ENCODE measurements around the gene C9orf72. TPM values are rescaled to one million over a fixed set of nuclear protein-coding genes. Genes with fewer than 3 reads are reported as not detected.

The C9orf72 gene
- total and polyA plus RNA-seq, 7 donors, result 6.4 to 28.0 (median 21.0) TPM

DNA sequence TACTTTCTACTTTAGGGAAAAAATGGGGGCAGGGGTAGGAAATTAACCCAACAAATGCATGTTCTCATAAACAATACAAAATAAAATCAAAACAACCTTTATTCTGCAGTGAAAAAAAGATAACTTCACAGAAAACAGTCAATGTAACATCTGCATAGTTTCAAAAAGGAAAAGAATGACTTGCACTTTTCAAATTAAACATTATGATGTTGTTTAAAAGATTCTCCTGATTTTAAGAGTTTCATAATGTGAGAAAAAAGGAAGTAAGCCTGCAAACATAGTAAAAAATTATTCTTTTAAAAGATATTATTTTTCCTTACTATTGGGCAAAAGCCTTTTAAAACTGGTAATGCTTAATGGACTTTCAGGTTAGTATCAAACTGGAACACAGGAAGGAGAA, 7.6 kb downstream of the C9orf72 start:
- Histone ChIP-seq H3K27ac (peak overlapping the region in 1 of 4 donors; percentile 53), H3K36me3 (peaks cover 0 to 52% (median 7%) of the 10 kb centered on the region in 4 donors), H3K4me3 (no peak overlapping the region), H3K4me1 (peaks cover 0 to 10% (median 4%) of the 10 kb centered on the region in 4 donors), H3K27me3 (no peaks in the 10 kb centered on the region), H3K9me3 (no peaks in the 10 kb centered on the region)
- intact Hi-C loops (cut with DNase I), result no loop called here
- DNase-seq, result no peak
- TF ChIP-seq EP300 (IDR thresholded peaks at IDR 0.05) (no peak), POLR2A (IDR thresholded peaks at IDR 0.05) (no peak), POLR2AphosphoS5 (IDR thresholded peaks at IDR 0.05) (no peak)
- TF ChIP-seq, protein P1, sequence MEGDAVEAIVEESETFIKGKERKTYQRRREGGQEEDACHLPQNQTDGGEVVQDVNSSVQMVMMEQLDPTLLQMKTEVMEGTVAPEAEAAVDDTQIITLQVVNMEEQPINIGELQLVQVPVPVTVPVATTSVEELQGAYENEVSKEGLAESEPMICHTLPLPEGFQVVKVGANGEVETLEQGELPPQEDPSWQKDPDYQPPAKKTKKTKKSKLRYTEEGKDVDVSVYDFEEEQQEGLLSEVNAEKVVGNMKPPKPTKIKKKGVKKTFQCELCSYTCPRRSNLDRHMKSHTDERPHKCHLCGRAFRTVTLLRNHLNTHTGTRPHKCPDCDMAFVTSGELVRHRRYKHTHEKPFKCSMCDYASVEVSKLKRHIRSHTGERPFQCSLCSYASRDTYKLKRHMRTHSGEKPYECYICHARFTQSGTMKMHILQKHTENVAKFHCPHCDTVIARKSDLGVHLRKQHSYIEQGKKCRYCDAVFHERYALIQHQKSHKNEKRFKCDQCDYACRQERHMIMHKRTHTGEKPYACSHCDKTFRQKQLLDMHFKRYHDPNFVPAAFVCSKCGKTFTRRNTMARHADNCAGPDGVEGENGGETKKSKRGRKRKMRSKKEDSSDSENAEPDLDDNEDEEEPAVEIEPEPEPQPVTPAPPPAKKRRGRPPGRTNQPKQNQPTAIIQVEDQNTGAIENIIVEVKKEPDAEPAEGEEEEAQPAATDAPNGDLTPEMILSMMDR (IDR thresholded peaks at IDR 0.05), result no peak

DNA sequence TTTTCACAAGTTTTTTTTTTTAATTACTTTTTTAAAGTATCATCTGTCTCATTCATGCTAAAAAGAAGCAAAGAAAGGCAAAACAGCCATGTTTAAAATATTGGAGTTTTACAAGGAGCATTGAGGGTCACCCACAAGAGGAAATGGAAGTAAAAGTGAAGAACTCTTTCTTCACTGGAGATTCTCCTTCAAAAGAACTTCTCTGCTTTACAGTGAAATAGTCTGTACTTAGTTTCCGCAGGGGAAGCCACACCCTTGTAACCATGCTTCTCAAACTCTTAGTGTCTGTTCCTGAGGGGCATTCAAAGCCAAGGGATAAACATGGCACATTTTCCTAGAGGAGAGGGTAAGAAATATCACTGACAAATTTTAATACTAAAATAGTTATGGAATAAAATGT, 8.6 kb downstream of the C9orf72 start:
- 69 to 97% methylated on average over 1 of the region's 1 CpG for WGBS, 2 donors

DNA sequence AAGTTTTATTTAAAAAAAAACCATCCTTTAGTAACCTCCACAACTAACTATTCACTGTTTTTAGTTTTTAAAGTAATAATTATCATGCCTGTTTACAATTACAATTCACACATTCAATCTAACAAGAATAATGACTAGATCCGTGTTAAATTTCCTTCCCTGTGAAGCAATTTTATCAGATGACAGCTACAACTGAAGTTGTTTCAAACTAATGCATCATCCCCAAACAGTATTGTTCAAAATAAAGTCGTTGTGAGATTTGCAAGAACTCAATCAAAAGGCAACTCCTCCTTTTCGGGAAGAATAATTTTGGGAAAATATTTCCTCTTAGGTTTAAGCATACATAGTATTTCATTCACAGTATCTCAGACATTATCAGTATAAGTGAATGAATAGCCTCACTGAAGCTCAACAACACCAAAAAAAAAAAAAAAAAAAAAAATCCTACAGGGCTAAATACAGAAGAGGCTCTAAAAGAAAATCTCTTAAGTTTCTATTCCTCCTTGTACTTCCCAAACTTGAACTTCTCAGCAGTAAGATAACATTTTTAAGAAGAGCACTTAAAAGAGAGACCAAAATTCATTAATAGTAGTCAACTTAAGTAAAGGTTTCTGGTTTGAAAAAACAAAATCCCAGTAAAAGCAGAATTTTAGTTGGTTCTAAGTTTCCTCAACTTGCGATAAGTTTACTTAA, 9.4 kb downstream of the C9orf72 start:
- no peak for TF ChIP-seq EP300 (IDR thresholded peaks at IDR 0.05)
- TF ChIP-seq POLR2AphosphoS5 (IDR thresholded peaks at IDR 0.05), result no peak
- no peak for TF ChIP-seq POLR2A (IDR thresholded peaks at IDR 0.05)
- TF ChIP-seq, protein P1 (IDR thresholded peaks at IDR 0.05), result no peak
- H3K36me3 ChIP-seq, result peaks cover 0 to 70% (median 9%) of the 10 kb centered on the region in 4 donors
- 90 to 91% methylated on average over 4 of the region's 4 CpGs for WGBS, 2 donors
- no peaks in the 10 kb centered on the region for H3K27me3 ChIP-seq
- peak overlapping the region in 2 of 4 donors; percentile 3 to 53 for H3K27ac ChIP-seq
- no peak overlapping the region for H3K4me3 ChIP-seq
- intact Hi-C loops (cut with DNase I), result no loop called here
- H3K4me1 ChIP-seq, result peaks cover 0 to 10% (median 0%) of the 10 kb centered on the region in 4 donors
- no peak for DNase-seq
- H3K9me3 ChIP-seq, result no peaks in the 10 kb centered on the region

More for the DNA sequence above, 8.6 kb downstream of the C9orf72 start:
- Histone ChIP-seq H3K36me3 (peaks cover 0 to 62% (median 9%) of the 10 kb centered on the region in 4 donors), H3K9me3 (no peaks in the 10 kb centered on the region), H3K27ac (peak overlapping the region in 2 of 4 donors; percentile 3 to 53), H3K4me1 (peaks cover 0 to 10% (median 0%) of the 10 kb centered on the region in 4 donors), H3K27me3 (no peaks in the 10 kb centered on the region), H3K4me3 (no peak overlapping the region)
- DNase-seq, result no peak
- intact Hi-C loops (cut with DNase I), result no loop called here
- TF ChIP-seq POLR2A (IDR thresholded peaks at IDR 0.05) (no peak), POLR2AphosphoS5 (IDR thresholded peaks at IDR 0.05) (no peak)
- TF ChIP-seq, protein P1 (IDR thresholded peaks at IDR 0.05), result no peak

DNA sequence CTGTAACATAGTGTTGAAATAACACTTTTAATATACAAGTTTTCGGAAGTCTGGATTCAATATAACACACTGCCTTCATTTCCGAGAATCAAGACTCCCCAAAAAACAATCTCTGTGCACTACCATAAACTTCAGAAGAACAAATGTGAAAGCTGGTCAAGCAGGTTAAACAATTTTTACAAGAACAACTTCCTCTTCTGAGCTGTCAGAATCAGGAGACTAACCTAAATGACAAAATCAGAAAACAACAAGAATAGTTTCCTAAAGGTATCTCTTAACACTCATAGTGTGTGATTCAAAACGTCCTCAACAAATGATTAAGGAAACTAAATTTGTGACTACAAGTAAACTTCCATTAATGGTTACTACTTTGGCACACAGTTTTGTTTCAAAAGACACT, 11.6 kb downstream of the C9orf72 start:
- TF ChIP-seq POLR2A (IDR thresholded peaks at IDR 0.05) (no peak), POLR2AphosphoS5 (IDR thresholded peaks at IDR 0.05) (no peak), EP300 (IDR thresholded peaks at IDR 0.05) (no peak)
- TF ChIP-seq, protein P1 (IDR thresholded peaks at IDR 0.05), result no peak
- no peaks in the 10 kb centered on the region for H3K9me3 ChIP-seq
- intact Hi-C loops (cut with DNase I), result no loop called here
- H3K4me3 ChIP-seq, result no peak overlapping the region
- no peak for DNase-seq
- H3K4me1 ChIP-seq, result peaks cover 0 to 5% (median 0%) of the 10 kb centered on the region in 4 donors
- H3K27ac ChIP-seq, result no peak overlapping the region
- peaks cover 2 to 88% (median 12%) of the 10 kb centered on the region in 4 donors for H3K36me3 ChIP-seq
- H3K27me3 ChIP-seq, result no peaks in the 10 kb centered on the region
- WGBS, 2 donors, result 25 to 47% methylated on average over 3 of the region's 3 CpGs
